Measurements from ENCODE around the gene MRPL23.

The MRPL23 gene

GRCh38 chr11:1959786-1960185, 12.7 kb downstream of the MRPL23 start:
- H3K4me3 ChIP-seq (ENCODE audit: control insufficient read depth, low read depth, low read length), result no peak overlapping the region
- no peak for DNase-seq (ENCODE audit: low read depth)
- TF ChIP-seq, protein P1, sequence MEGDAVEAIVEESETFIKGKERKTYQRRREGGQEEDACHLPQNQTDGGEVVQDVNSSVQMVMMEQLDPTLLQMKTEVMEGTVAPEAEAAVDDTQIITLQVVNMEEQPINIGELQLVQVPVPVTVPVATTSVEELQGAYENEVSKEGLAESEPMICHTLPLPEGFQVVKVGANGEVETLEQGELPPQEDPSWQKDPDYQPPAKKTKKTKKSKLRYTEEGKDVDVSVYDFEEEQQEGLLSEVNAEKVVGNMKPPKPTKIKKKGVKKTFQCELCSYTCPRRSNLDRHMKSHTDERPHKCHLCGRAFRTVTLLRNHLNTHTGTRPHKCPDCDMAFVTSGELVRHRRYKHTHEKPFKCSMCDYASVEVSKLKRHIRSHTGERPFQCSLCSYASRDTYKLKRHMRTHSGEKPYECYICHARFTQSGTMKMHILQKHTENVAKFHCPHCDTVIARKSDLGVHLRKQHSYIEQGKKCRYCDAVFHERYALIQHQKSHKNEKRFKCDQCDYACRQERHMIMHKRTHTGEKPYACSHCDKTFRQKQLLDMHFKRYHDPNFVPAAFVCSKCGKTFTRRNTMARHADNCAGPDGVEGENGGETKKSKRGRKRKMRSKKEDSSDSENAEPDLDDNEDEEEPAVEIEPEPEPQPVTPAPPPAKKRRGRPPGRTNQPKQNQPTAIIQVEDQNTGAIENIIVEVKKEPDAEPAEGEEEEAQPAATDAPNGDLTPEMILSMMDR (conservative IDR thresholded peaks at IDR 0.05; ENCODE audit: control insufficient read depth, insufficient read depth, low read depth, low read length), result no peak

DNA sequence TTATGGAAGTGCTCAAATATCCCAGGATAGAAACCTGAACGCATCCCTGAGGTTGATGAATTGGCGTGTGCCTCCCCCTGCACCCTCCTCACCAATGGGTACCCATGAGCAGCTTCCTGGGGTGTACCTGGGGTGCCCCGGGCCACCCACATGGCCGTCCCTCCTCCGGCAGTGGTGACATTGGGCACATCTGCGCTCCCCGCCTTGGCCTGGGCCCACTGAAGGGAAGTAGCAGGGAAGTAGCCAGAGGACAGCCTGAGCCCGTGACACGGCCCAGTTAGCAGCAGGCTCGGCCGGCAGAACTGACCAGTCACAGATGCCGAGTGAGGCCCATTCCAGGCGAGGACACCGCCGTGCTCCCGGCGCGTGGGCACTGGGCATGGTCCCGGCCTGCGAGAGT, 16.7 kb downstream of the MRPL23 start:
- H3K4me3 ChIP-seq (ENCODE audit: control insufficient read depth, low read depth, low read length), result no peak overlapping the region
- TF ChIP-seq, protein P1 (conservative IDR thresholded peaks at IDR 0.05; ENCODE audit: control insufficient read depth, insufficient read depth, low read depth, low read length), result no peak
- no peak for DNase-seq (ENCODE audit: low read depth)

DNA sequence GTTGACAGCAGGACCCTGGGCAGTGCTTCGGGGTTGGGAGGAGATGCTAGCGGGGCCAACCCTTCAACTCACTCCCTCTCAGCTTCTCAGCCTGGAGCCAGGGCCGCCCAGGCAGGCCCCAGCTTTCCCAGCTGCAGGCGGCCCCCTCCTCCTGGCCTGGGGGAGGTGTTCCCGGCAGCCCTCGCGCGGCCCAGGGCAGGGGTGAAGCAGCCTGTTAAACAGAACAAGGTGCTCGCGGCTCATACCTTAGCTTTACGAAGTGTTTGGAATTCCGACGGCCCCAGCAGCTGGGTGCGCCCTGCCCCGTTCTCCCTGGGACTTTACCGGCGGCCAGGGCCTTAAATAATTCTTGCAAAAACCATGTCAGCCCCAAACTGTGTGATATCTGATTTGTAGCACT, 17.2 kb downstream of the MRPL23 start:
- no peak for DNase-seq (ENCODE audit: low read depth)
- no peak overlapping the region for H3K4me3 ChIP-seq (ENCODE audit: control insufficient read depth, low read depth, low read length)
- TF ChIP-seq, protein P1 (conservative IDR thresholded peaks at IDR 0.05; ENCODE audit: control insufficient read depth, insufficient read depth, low read depth, low read length), result no peak

GRCh38 chr11:1964955-1965354, 17.8 kb downstream of the MRPL23 start:
- DNase-seq (ENCODE audit: low read depth), result no peak
- H3K4me3 ChIP-seq (ENCODE audit: control insufficient read depth, low read depth, low read length), result no peak overlapping the region
- TF ChIP-seq, protein P1 (conservative IDR thresholded peaks at IDR 0.05; ENCODE audit: control insufficient read depth, insufficient read depth, low read depth, low read length), result no peak

GRCh38 chr11:1966531-1966930, 19.4 kb downstream of the MRPL23 start:
- TF ChIP-seq, protein P1 (conservative IDR thresholded peaks at IDR 0.05; ENCODE audit: control insufficient read depth, insufficient read depth, low read depth, low read length), result no peak
- H3K4me3 ChIP-seq (ENCODE audit: control insufficient read depth, low read depth, low read length), result no peak overlapping the region
- no peak for DNase-seq (ENCODE audit: low read depth)

- no peak for DNase-seq (ENCODE audit: low read depth)
- H3K4me3 ChIP-seq (ENCODE audit: control insufficient read depth, low read depth, low read length), result no peak overlapping the region
These were observed 20.6 kb downstream of the MRPL23 start for GRCh38 chr11:1967641-1968225.

More at GRCh38 chr11:1967641-1968225, 20.6 kb downstream of the MRPL23 start:
- TF ChIP-seq, protein P1 (conservative IDR thresholded peaks at IDR 0.05; ENCODE audit: control insufficient read depth, insufficient read depth, low read depth, low read length), result no peak

All from fibroblast of mammary gland (primary cell).